Urinary bladder (tissue), 4 donors: ENCODE results near the gene COL3A1. TPM values are rescaled to one million over a fixed set of nuclear protein-coding genes. Genes with fewer than 3 reads are reported as not detected.
A peak's percentile ranks its signal among the peaks of the same experiment; 100 is the strongest.

Experiments used
- DNase-seq: peaks from one replicate; pipeline ENCODE4 v3.0.0-alpha.2; 2015; ENCODE audit errors: extremely low spot score
- H3K27ac ChIP-seq: one replicate; pipeline ENCODE4 v1.5.1; 2013; ENCODE audit warnings: low read depth, mild to moderate bottlenecking, moderate library complexity
- H3K36me3 ChIP-seq: one replicate; pipeline ENCODE4 v1.6.1; 2013; ENCODE audit warnings: mild to moderate bottlenecking, moderate library complexity; ENCODE audit not compliant: insufficient read depth
- H3K4me1 ChIP-seq: one replicate; pipeline ENCODE4 v1.6.1; 2013; ENCODE audit warnings: mild to moderate bottlenecking, moderate library complexity; ENCODE audit not compliant: insufficient read depth
- H3K4me3 ChIP-seq: one replicate; pipeline ENCODE4 v1.5.1; 2013; ENCODE audit warnings: low read depth, low read length
- WGBS: extraction: QIAGEN DNeasy Blood & Tissue Kit; methylation state at CpG from one replicate; pipeline ENCODE4 v1.1.7; 2013; 5-methylcytosine and 5-hydroxymethylcytosine counted together
- polyA plus RNA-seq: library from polyadenylated mRNA; stranded (reverse); fragments of 200-250 nt; gene quantifications from one replicate; pipeline ENCODE4 v1.2.3, GENCODE V29; 2013
- total RNA-seq: library from RNA; depleted of rRNA; stranded (reverse); fragments of >200 nt; gene quantifications from one replicate; pipeline ENCODE4 v1.2.3, GENCODE V29; 2014
- donor health status: healthy with polysubstance abuse.
- donor health status: healthy.

COL3A1 gene
- total and polyA plus RNA-seq, 2 donors, result 1,351 to 20,765 TPM

- DNase-seq, result no peak
- 58% methylated on average over 2 of the region's 2 CpGs for WGBS
- Histone ChIP-seq H3K27ac (no peak overlapping the region), H3K4me3 (no peak overlapping the region), H3K4me1 (no peaks in the 10 kb centered on the region), H3K36me3 (no peaks in the 10 kb centered on the region)
Observed at GRCh38 chr2:188965563-188965962, 8.6 kb upstream of the COL3A1 start.

GRCh38 chr2:188966079-188966571, 8.0 kb upstream of the COL3A1 start:
- no peak for DNase-seq
- no peaks in the 10 kb centered on the region for H3K36me3 ChIP-seq
- no peaks in the 10 kb centered on the region for H3K4me1 ChIP-seq
- H3K4me3 ChIP-seq, result no peak overlapping the region
- no peak overlapping the region for H3K27ac ChIP-seq
- 38% methylated on average over 4 of the region's 4 CpGs for WGBS

- DNase-seq, result no peak
- 82% methylated on average over 3 of the region's 3 CpGs for WGBS
- H3K4me3 ChIP-seq, result no peak overlapping the region
- no peaks in the 10 kb centered on the region for H3K4me1 ChIP-seq
- H3K27ac ChIP-seq, result no peak overlapping the region
- H3K36me3 ChIP-seq, result no peaks in the 10 kb centered on the region
Observed at GRCh38 chr2:188966728-188967440, 7.3 kb upstream of the COL3A1 start.

- DNase-seq, result no peak
- no peaks in the 10 kb centered on the region for H3K36me3 ChIP-seq
- H3K4me1 ChIP-seq, result no peaks in the 10 kb centered on the region
- no peak overlapping the region for H3K4me3 ChIP-seq
- WGBS, result 32% methylated on average over 3 of the region's 3 CpGs
- no peak overlapping the region for H3K27ac ChIP-seq
Observed at GRCh38 chr2:188969236-188969635, 4.9 kb upstream of the COL3A1 start.

- no peak overlapping the region for H3K27ac ChIP-seq
- H3K4me1 ChIP-seq, result no peaks in the 10 kb centered on the region
- no peaks in the 10 kb centered on the region for H3K36me3 ChIP-seq
- no peak overlapping the region for H3K4me3 ChIP-seq
- WGBS, result 46% methylated on average over 2 of the region's 2 CpGs
- DNase-seq, result no peak
Observed at GRCh38 chr2:188969651-188970050, 4.5 kb upstream of the COL3A1 start.

GRCh38 chr2:188970211-188970610, 4.0 kb upstream of the COL3A1 start:
- DNase-seq, result no peak
- Histone ChIP-seq H3K27ac (no peak overlapping the region), H3K4me3 (no peak overlapping the region), H3K36me3 (no peaks in the 10 kb centered on the region), H3K4me1 (no peaks in the 10 kb centered on the region)
- WGBS, result 45% methylated on average over 1 of the region's 1 CpG

DNA sequence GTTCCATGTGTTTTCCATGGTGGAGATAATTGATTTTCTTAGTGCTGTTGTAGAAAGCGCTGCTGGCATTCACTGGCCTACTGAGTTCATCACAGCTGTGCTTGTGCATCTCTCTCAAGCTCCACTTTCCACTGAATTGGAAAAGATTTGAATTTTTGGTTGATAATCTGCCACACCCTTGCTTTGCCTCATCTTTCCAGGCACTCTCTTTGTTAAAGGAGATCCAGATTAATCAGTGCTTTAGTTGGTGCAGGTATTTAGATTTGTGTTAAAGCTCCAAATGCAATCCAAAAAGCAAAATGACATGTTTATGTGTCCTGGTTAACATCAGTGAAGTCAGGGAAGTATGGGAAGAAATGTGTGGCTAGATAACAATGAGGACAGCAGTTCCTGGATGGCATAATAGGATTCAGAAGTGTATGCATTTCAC, 2.7 kb upstream of the COL3A1 start:
- whole genome bisulfite sequencing, result 53% methylated on average over 1 of the region's 1 CpG
- H3K4me1 ChIP-seq, result no peaks in the 10 kb centered on the region
- no peak overlapping the region for H3K4me3 ChIP-seq
- H3K36me3 ChIP-seq, result no peaks in the 10 kb centered on the region
- no peak overlapping the region for H3K27ac ChIP-seq
- DNase-seq, result no peak

DNA sequence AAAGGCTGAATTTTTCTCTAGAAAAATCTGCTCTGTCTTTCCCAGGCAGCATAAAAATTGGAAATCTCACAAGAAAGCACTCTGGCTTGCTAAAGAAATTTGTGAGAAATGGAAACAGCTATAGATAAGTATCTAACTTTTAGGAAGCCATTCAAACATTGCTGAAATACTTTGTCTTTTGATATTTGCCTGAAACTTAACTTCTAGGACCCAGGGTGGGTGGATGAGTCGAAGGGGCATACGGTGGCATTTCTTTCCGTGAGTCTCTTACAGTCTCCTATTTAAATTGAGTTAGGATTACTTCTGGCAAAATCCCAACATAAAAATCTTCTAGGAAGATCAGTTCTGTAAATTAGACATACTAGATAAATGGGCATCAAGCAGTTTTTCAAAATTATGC, 532 bp upstream of the COL3A1 start:
- Histone ChIP-seq H3K4me1 (no peaks in the 10 kb centered on the region), H3K4me3 (peak overlapping the region; percentile 22), H3K27ac (no peak overlapping the region), H3K36me3 (no peaks in the 10 kb centered on the region)
- WGBS, result 17% methylated on average over 3 of the region's 3 CpGs
- DNase-seq, result no peak

DNA sequence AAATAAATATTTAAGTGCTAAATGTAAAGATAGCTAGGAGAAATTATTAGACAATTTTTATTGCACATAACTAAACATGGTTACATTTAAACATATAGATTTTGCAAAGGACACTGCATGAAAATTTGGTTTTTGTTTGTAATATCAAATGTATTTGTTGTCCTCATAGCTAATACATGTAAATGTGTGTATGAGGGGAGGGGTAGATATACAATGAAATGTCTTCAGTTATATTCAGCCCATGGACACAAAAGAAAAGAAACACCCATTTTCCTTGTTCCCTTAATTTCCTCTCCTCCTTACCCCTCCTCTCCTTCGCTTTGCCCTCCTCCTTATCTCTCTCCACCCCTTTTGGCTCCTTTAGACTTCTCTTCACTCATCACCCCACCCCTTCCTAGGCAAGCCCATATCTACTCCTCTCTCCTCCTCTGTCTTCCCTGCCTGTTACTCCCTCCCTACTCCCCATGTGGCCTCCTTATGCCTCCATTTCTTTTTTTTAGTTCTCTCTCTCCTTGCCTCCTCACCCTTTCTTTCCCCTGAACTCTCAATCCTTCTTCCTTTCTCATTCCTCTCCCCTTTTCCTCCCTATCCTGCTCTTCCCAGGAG, 1.4 kb downstream of the COL3A1 start:
- Histone ChIP-seq H3K4me1 (no peaks in the 10 kb centered on the region), H3K27ac (peak overlapping the region; percentile 50), H3K36me3 (no peaks in the 10 kb centered on the region), H3K4me3 (peak overlapping the region; percentile 63)
- 29% methylated on average over 1 of the region's 1 CpG for WGBS
- DNase-seq, result peak; percentile 88

DNA sequence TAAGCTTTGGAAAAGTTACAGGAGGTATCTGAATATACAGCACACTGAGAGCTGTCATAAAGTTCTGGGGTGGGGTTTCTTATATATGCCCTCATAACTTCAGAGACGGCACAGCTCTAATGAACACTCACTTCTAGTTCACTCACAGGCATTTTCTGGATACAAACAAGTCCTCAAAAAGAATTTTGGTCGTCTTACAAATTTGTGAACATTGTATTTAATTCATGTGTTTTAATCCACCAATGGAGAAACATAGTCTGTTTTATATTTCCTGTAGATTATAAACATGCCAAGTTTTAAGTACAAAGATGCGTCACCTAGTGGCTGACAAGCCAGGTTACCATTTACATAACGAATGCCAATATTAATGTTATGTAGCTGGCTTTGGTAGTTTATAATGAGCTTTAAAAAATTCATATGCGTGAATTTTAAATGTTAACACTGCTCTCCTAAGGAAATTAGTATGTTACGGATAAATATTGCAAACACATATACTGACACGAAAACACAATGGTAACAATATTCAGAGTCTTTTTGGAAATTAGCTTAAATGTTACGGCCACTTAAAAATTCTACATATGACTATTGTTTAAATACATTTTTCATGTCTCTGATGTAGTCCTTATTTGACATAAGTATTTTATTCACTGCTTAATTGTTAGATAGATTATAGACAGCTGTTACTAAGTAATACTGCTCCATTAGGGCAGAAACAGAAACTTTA, 2.5 kb downstream of the COL3A1 start:
- no peak for DNase-seq
- Histone ChIP-seq H3K4me1 (no peaks in the 10 kb centered on the region), H3K4me3 (peak overlapping the region; percentile 63), H3K36me3 (no peaks in the 10 kb centered on the region), H3K27ac (peak overlapping the region; percentile 50)
- WGBS, result 18% methylated on average over 8 of the region's 8 CpGs

DNA sequence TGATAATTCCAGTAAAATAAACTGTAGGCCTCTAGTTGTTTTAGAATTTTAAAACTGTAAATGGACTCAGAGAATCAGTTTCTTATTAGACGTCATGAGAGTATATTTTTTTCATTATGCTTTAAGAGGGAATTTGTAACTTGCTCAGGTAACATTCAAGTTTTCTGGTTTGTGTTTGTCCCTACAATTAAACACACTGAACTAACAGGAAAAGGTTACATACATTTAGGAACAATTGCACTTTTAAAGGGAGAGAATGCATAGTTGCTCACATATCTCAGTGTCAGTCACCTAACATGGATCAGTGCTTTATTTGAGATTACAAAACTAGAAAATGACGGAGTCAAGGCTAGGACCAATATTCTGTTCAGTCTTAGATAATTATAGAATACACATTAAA, 3.1 kb downstream of the COL3A1 start:
- H3K4me1 ChIP-seq, result no peaks in the 10 kb centered on the region
- DNase-seq, result no peak
- WGBS, result 27% methylated on average over 2 of the region's 2 CpGs

DNA sequence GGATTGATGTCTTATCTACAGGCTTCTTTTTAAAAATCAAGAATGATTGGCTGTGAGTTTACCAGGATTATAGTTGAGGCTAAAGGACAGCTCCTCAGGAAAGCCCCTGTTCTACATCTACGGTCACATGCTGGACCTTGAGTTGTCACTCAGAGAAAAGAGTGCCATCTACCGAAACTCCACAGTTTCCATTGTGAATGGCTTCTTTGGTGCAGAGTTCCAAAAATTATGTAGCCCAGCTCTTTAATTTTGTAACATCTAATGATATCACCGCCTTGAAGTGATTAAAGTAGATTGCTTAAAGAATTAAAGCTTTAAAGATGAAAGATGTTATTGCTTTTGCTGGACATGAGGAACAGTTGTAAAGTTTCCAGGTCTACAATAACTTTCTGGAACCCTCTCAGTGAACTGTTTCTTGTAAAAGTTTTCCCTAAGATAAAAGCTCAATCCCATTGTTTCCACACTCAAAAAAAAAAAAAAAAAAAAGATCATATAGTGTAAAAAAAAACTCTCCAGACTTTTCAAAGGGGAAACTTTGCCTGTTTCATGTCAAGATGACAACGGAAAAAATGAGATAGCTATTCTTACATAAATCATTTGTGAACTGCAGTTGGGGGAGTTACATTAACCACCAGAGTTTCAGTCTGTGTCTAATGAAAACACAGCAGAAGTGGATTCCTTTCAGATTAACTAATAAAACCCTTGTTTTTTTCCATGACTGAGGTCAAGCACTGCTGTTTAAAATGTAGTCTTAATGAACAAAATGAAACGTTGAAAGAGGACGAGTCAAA, 4.3 kb downstream of the COL3A1 start:
- H3K36me3 ChIP-seq, result no peaks in the 10 kb centered on the region
- no peak overlapping the region for H3K27ac ChIP-seq
- H3K4me3 ChIP-seq, result peak overlapping the region; percentile 31
- peak; percentile 90 for DNase-seq
- H3K4me1 ChIP-seq, result no peaks in the 10 kb centered on the region
- WGBS, result 9% methylated on average over 6 of the region's 6 CpGs

More for the DNA sequence above, 3.1 kb downstream of the COL3A1 start:
- peak overlapping the region; percentile 50 for H3K27ac ChIP-seq
- H3K4me3 ChIP-seq, result peak overlapping the region; percentile 40
- no peaks in the 10 kb centered on the region for H3K36me3 ChIP-seq
